GM23248 (cell line): ENCODE results near the gene EMP1.

ENCODE experiments used
- EZH2 ChIP-seq: fragments of 200-600 bp; sonication (generic); IDR thresholded peaks from 2 replicates; pipeline ENCODE4 v1.6.1; 2018; ENCODE audit warnings: antibody characterized with exemption, mild to moderate bottlenecking; ENCODE audit not compliant: insufficient read depth, poor library complexity, severe bottlenecking
- EZH2phosphoT487 ChIP-seq: fragments of 200-600 bp; sonication (generic); IDR thresholded peaks from 2 replicates; pipeline ENCODE4 v1.6.1; 2018; ENCODE audit warnings: antibody characterized with exemption, moderate library complexity, mild to moderate bottlenecking, low read depth; ENCODE audit not compliant: insufficient read depth

GRCh38 chr12:13187399-13187798 is 9.1 kb upstream of the EMP1 start:
- no peak for TF ChIP-seq EZH2
- TF ChIP-seq EZH2phosphoT487, result no peak
